SK-N-MC (cell line): ENCODE results near the gene NEDD4L.

Experiments used
- EZH2 ChIP-seq: fragments of 200-600 bp; sonication (generic); IDR thresholded peaks from one replicate; pipeline ENCODE4 v1.6.1; 2017; ENCODE audit warnings: antibody characterized with exemption
- POLR2AphosphoS5 ChIP-seq: IDR thresholded peaks from 2 replicates; pipeline ENCODE4 v1.6.1; 2012; ENCODE audit warnings: mild to moderate bottlenecking, low read depth, low read length, borderline replicate concordance

DNA sequence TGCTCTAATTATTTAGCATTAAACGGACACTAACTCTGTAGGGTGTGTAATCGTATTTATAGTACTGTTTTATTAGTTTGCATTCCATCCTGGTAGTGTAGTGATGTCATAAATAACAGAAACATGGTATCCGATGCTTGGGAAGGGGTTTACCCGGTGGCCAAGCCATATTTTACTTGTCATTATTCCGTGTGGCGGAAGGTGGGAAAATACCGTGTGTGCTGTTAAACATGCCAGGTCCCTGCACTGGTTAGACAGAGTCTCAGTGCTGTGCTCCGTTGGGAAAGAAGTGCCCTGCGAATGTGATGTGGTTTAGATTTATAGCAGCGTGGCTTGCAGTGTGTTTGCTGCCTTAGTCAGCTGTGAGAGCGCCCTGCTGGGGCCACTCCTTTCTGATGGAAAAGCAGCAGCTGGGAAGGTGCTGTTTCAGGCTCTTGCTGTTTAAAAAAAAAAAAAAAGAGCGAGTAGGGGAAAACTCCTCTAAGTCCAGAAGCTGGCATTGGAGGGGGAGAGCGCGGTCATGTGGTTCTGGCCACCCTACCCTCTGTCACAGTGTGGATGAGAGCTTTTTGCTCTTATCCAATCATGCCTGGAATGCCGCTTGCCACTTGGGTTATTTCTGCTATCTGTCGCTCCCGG is 211.0 kb downstream of the NEDD4L start:
- TF ChIP-seq EZH2, result no peak
- TF ChIP-seq POLR2AphosphoS5, result no peak
